ENCODE results near the gene TECTA.

Gene TECTA

DNA sequence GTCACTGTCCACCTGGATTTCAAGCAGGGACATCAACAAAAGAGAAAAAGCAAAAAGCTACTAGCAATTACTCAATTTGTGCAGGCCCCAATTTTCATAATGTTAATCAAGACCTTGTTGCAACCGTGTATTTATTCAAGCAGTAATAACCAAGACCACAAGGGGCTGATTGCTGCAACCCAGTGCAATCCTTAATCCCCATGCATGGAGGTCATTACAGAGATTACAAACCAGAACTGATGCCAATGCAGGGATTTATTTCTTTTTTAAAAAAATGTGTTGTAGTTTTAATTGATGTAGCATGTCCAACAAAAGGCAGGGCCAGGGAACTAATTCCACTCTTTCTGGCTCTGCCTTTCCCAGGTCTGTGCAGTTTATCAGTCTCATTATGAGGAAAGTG, 18.4 kb downstream of the TECTA start:
- in situ Hi-C loops (cut with MboI; ENCODE audit: low pct_unique_long_range_greater_than_20kb, low sequenced_read_pairs, unreplicated experiment): no loop called here
- TF ChIP-seq, protein P1, sequence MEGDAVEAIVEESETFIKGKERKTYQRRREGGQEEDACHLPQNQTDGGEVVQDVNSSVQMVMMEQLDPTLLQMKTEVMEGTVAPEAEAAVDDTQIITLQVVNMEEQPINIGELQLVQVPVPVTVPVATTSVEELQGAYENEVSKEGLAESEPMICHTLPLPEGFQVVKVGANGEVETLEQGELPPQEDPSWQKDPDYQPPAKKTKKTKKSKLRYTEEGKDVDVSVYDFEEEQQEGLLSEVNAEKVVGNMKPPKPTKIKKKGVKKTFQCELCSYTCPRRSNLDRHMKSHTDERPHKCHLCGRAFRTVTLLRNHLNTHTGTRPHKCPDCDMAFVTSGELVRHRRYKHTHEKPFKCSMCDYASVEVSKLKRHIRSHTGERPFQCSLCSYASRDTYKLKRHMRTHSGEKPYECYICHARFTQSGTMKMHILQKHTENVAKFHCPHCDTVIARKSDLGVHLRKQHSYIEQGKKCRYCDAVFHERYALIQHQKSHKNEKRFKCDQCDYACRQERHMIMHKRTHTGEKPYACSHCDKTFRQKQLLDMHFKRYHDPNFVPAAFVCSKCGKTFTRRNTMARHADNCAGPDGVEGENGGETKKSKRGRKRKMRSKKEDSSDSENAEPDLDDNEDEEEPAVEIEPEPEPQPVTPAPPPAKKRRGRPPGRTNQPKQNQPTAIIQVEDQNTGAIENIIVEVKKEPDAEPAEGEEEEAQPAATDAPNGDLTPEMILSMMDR (IDR thresholded peaks at IDR 0.05; ENCODE audit: extremely low read depth, insufficient read depth, missing control alignments): no peak
- DNase-seq (ENCODE audit: low spot score): no peak

DNA sequence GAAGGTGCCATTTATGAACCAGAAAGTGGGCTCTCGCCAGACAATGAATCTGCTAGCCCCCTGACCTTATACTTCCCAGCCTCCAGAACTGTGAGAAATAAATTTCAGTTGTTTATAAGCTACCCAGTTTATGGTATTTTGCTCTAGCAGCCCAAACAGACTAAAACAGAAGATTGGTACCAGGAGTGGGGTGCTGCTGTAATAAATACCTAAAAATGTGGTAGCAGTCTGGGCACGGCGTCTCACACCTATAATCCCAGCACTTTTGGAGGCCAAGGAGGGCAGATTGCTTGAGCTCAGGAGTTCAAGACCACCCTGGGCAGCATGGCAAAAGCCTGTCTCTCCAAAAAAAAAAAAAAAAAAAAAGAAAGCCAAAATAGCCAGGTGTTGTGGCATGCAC, 21.3 kb downstream of the TECTA start:
- in situ Hi-C loops (cut with MboI; ENCODE audit: low pct_unique_long_range_greater_than_20kb, low sequenced_read_pairs, unreplicated experiment): no loop called here
- TF ChIP-seq, protein P1 (IDR thresholded peaks at IDR 0.05; ENCODE audit: extremely low read depth, insufficient read depth, missing control alignments): no peak
- no peak for DNase-seq (ENCODE audit: low spot score)

DNA sequence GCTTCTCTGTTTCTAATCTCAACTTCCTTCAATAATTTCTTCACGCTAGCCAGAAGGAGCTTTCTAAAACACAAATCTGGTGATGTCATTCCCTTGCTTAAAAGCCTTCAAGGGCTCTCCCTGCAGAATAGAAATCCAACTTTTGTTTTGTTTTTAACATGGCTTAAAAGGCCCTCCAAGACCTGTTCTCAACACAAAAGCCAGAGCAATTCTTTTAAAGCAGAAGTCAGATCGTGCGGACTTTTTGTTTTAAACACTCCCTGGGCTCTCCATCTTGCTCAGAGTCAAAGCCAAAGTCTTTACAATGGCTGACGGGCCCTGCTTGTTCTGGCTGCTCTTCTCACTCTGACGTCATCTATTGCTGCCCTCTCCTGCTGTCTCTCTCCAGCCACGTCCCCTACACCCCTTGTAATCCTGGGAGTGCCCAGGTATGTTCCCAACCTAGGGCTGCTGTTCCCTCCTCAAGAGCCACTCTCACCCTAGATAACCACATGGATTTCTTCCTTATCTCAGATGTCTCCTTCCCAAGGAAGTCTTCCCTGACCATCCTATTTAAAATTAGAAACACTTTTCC, 22.5 kb downstream of the TECTA start:
- in situ Hi-C loops (cut with MboI; ENCODE audit: low pct_unique_long_range_greater_than_20kb, low sequenced_read_pairs, unreplicated experiment): no loop called here
- DNase-seq (ENCODE audit: low spot score): no peak
- TF ChIP-seq, protein P1 (IDR thresholded peaks at IDR 0.05; ENCODE audit: extremely low read depth, insufficient read depth, missing control alignments): no peak

DNA sequence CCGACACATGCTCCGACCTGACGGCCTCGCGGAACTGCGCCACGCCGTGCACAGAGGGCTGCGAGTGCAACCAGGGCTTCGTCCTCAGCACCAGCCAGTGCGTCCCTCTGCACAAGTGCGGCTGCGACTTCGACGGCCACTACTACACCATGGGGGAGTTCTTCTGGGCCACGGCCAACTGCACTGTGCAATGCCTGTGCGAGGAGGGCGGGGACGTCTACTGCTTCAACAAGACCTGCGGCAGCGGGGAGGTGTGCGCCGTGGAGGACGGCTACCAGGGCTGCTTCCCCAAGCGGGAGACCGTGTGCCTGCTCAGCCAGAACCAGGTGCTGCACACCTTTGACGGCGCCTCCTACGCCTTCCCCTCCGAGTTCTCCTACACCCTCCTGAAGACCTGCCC, 26.8 kb downstream of the TECTA start:
- TF ChIP-seq, protein P1 (IDR thresholded peaks at IDR 0.05; ENCODE audit: extremely low read depth, insufficient read depth, missing control alignments): no peak
- in situ Hi-C loops (cut with MboI; ENCODE audit: low pct_unique_long_range_greater_than_20kb, low sequenced_read_pairs, unreplicated experiment): no loop called here
- DNase-seq (ENCODE audit: low spot score): no peak

DNA sequence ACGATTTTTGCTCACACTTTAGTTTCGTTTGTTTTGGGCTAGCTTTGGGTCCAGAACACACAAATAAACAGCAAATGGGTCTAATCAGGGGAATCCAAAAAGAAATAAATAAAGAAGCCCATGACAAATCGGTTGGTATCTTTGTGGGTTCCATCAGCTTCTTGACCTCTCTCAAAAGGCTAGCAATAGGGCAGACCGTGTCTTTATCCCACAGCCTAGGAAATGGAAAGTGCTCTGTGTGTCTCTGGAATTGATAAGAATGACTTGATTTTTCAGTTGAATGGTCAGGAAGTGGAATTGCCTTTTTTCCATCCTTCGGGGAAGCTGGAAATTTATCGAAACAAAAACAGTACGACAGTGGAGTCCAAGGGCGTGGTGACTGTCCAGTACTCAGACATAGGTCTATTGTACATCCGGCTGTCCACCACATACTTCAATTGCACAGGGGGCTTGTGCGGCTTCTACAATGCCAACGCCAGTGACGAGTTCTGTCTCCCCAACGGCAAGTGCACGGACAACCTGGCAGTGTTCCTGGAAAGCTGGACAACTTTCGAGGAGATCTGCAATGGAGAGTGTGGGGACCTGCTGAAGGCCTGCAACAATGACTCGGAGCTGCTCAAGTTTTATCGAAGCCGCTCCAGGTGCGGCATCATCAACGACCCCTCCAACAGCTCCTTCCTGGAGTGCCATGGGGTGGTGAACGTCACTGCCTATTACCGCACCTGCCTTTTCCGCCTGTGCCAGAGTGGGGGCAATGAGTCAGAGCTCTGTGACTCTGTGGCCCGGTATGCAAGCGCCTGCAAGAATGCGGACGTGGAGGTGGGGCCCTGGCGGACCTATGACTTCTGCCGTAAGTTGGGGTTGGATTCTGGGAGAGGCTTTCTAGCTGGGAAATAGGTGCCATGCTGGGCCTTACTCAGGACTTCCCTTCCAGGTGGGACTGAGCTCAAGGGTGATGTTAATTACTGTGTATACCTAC, 28.6 kb downstream of the TECTA start:
- TF ChIP-seq, protein P1 (IDR thresholded peaks at IDR 0.05; ENCODE audit: extremely low read depth, insufficient read depth, missing control alignments): no peak
- in situ Hi-C loops (cut with MboI; ENCODE audit: low pct_unique_long_range_greater_than_20kb, low sequenced_read_pairs, unreplicated experiment): no loop called here
- DNase-seq (ENCODE audit: low spot score): no peak

DNA sequence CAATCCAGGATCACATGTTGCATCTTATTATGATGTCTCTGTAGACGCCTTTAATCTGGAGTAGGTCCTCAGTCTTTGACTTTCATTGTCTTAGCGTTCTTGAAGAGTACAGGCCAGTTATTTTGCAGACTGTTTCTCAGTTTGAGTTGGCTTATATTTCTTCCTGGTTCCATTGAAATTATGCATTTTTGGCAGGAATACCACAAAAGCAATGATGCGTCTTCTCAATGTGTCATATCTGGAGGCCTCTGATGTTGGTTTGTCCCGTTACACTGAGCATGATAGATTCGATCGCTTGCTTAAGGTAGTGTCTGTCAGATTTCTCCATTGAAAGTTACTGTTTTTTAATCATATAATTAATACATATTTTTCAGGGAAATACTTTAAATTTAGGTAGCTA, 30.6 kb downstream of the TECTA start:
- in situ Hi-C loops (cut with MboI; ENCODE audit: low pct_unique_long_range_greater_than_20kb, low sequenced_read_pairs, unreplicated experiment): no loop called here

More for the DNA sequence above, 30.6 kb downstream of the TECTA start:
- DNase-seq (ENCODE audit: low spot score): no peak
- TF ChIP-seq, protein P1 (IDR thresholded peaks at IDR 0.05; ENCODE audit: extremely low read depth, insufficient read depth, missing control alignments): no peak

Measured in GM13977 (cell line).